ENCODE measurements around the gene MAMLD1.

MAMLD1 gene

GRCh38 chrX:150410513-150410912 is 47.4 kb downstream of the MAMLD1 start:
- Histone ChIP-seq H3K9me3 (ENCODE audit: low read length) (no peaks in the 10 kb centered on the region), H3K9me2 (ENCODE audit: low read depth, low read length) (no peaks in the 10 kb centered on the region), H3K4me3 (ENCODE audit: low read depth, low read length, poor library complexity, severe bottlenecking) (no peak overlapping the region), H3K9ac (ENCODE audit: low read length) (no peak overlapping the region), H3K4me1 (ENCODE audit: insufficient read depth, low read length, severe bottlenecking) (no peaks in the 10 kb centered on the region), H3K4me2 (ENCODE audit: low read length) (no peak overlapping the region), H3K36me3 (ENCODE audit: insufficient read depth, low read length) (no peaks in the 10 kb centered on the region), H3F3A (ENCODE audit: insufficient read depth, low read length) (no peaks in the 10 kb centered on the region), H3K27me3 (ENCODE audit: insufficient read depth, low read length) (no peaks in the 10 kb centered on the region), H3K27ac (ENCODE audit: low read depth, low read length, poor library complexity, severe bottlenecking) (no peak overlapping the region), H2AFZ (ENCODE audit: low read length) (no peak overlapping the region), H3K79me2 (ENCODE audit: insufficient read depth, low read length) (no peaks in the 10 kb centered on the region), H4K20me1 (ENCODE audit: insufficient read depth, low read length) (no peaks in the 10 kb centered on the region)
- TF ChIP-seq, protein P1, sequence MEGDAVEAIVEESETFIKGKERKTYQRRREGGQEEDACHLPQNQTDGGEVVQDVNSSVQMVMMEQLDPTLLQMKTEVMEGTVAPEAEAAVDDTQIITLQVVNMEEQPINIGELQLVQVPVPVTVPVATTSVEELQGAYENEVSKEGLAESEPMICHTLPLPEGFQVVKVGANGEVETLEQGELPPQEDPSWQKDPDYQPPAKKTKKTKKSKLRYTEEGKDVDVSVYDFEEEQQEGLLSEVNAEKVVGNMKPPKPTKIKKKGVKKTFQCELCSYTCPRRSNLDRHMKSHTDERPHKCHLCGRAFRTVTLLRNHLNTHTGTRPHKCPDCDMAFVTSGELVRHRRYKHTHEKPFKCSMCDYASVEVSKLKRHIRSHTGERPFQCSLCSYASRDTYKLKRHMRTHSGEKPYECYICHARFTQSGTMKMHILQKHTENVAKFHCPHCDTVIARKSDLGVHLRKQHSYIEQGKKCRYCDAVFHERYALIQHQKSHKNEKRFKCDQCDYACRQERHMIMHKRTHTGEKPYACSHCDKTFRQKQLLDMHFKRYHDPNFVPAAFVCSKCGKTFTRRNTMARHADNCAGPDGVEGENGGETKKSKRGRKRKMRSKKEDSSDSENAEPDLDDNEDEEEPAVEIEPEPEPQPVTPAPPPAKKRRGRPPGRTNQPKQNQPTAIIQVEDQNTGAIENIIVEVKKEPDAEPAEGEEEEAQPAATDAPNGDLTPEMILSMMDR (IDR thresholded peaks at IDR 0.05; ENCODE audit: low read length): no peak
- no peak for TF ChIP-seq EZH2 (IDR thresholded peaks at IDR 0.05; ENCODE audit: borderline replicate concordance, low read length)

DNA sequence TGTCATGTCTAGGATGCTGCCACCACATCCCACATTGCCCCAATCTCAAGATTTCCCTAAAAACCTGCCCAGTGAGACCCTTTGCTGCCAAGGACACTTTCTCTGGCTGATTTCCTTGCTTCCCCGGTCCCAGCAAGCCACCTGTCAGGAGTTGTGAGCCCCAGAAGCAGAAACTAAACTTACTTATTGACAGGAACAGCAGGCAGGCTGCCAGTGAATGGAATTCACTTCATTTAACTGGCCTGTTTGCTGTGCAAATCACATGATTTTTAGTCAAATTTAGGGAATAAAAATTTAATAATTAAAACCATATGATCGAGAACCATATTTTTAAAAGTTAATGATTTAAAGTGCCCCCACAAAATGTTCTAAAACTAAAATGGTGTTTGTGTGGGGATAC is 48.5 kb downstream of the MAMLD1 start:
- Histone ChIP-seq H3K36me3 (ENCODE audit: insufficient read depth, low read length) (no peaks in the 10 kb centered on the region), H3K9ac (ENCODE audit: low read length) (no peak overlapping the region), H2AFZ (ENCODE audit: low read length) (no peak overlapping the region), H3K9me3 (ENCODE audit: low read length) (no peaks in the 10 kb centered on the region), H3K27ac (ENCODE audit: low read depth, low read length, poor library complexity, severe bottlenecking) (no peak overlapping the region), H3K4me2 (ENCODE audit: low read length) (no peak overlapping the region), H3K27me3 (ENCODE audit: insufficient read depth, low read length) (no peaks in the 10 kb centered on the region), H3K79me2 (ENCODE audit: insufficient read depth, low read length) (no peaks in the 10 kb centered on the region), H3K4me3 (ENCODE audit: low read depth, low read length, poor library complexity, severe bottlenecking) (no peak overlapping the region), H3K9me2 (ENCODE audit: low read depth, low read length) (no peaks in the 10 kb centered on the region), H3K4me1 (ENCODE audit: insufficient read depth, low read length, severe bottlenecking) (no peaks in the 10 kb centered on the region), H4K20me1 (ENCODE audit: insufficient read depth, low read length) (no peaks in the 10 kb centered on the region), H3F3A (ENCODE audit: insufficient read depth, low read length) (no peaks in the 10 kb centered on the region)
- TF ChIP-seq EZH2 (IDR thresholded peaks at IDR 0.05; ENCODE audit: borderline replicate concordance, low read length): no peak
- TF ChIP-seq, protein P1 (IDR thresholded peaks at IDR 0.05; ENCODE audit: low read length): no peak

DNA sequence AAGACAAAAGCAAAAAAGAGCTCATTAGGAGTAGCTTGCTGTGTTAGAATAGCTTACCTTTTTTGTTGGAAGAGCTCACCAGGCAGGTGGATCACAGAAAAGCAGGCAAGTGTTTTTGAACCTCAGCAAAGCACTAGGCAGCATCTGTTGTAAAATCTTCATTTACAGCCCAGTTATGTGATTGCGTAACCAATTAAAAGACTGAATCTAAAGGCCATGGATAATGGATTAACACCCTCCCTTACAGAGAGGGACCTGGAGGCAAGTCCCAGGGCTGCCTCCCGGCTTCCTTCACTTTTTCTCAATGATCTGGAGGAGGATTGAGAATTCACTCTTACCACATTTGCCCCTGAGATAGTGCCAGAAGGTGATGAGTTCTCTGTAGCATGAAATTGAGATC is 51.1 kb downstream of the MAMLD1 start:
- H3K9ac ChIP-seq (ENCODE audit: low read length): no peak overlapping the region
- no peaks in the 10 kb centered on the region for H3K4me1 ChIP-seq (ENCODE audit: insufficient read depth, low read length, severe bottlenecking)
- H3K4me3 ChIP-seq (ENCODE audit: low read depth, low read length, poor library complexity, severe bottlenecking): no peak overlapping the region
- no peaks in the 10 kb centered on the region for H3F3A ChIP-seq (ENCODE audit: insufficient read depth, low read length)
- no peak overlapping the region for H3K4me2 ChIP-seq (ENCODE audit: low read length)
- no peaks in the 10 kb centered on the region for H3K36me3 ChIP-seq (ENCODE audit: insufficient read depth, low read length)
- H3K9me3 ChIP-seq (ENCODE audit: low read length): no peaks in the 10 kb centered on the region
- H3K27ac ChIP-seq (ENCODE audit: low read depth, low read length, poor library complexity, severe bottlenecking): no peak overlapping the region
- TF ChIP-seq, protein P1 (IDR thresholded peaks at IDR 0.05; ENCODE audit: low read length): no peak
- TF ChIP-seq EZH2 (IDR thresholded peaks at IDR 0.05; ENCODE audit: borderline replicate concordance, low read length): no peak
- no peaks in the 10 kb centered on the region for H4K20me1 ChIP-seq (ENCODE audit: insufficient read depth, low read length)
- H3K27me3 ChIP-seq (ENCODE audit: insufficient read depth, low read length): no peaks in the 10 kb centered on the region
- no peaks in the 10 kb centered on the region for H3K79me2 ChIP-seq (ENCODE audit: insufficient read depth, low read length)
- no peaks in the 10 kb centered on the region for H3K9me2 ChIP-seq (ENCODE audit: low read depth, low read length)
- no peak overlapping the region for H2AFZ ChIP-seq (ENCODE audit: low read length)

Data from OCI-LY1 (cell line).